GM21528 (cell line): Measurements from ENCODE around the gene PTPRE.
"Not testable (repeated sequence)": the region's sequence is repeated elsewhere in the genome, so short reads cannot be mapped to it uniquely, and the experiment has no call there.

Experiments used
- ATAC-seq: cut with Tn5 transposase; IDR thresholded peaks from one replicate; pipeline ENCODE4 v1.9.1; 2021; ENCODE audit warnings: mild to moderate bottlenecking, moderate library complexity; ENCODE audit not compliant: unreplicated experiment, low FRiP score

The PTPRE gene

GRCh38 chr10:128084364-128084763 lies 177.5 kb downstream of the PTPRE start:
- no peak for ATAC-seq

GRCh38 chr10:128084991-128085390 lies 178.1 kb downstream of the PTPRE start:
- ATAC-seq: no peak

GRCh38 chr10:128086003-128086863 lies 179.3 kb downstream of the PTPRE start:
- ATAC-seq: no peak

GRCh38 chr10:128087146-128087883 lies 180.4 kb downstream of the PTPRE start:
- ATAC-seq: no peak

- ATAC-seq: no peak
Observed at GRCh38 chr10:128087884-128088709, 181.2 kb downstream of the PTPRE start.

GRCh38 chr10:128091636-128092210 lies 184.8 kb downstream of the PTPRE start:
- ATAC-seq: no peak

- no peak for ATAC-seq
Observed at GRCh38 chr10:128092454-128092853, 185.6 kb downstream of the PTPRE start.

GRCh38 chr10:128094596-128094995 lies 187.7 kb downstream of the PTPRE start:
- ATAC-seq: not testable (repeated sequence)

- no peak for ATAC-seq
Observed at GRCh38 chr10:128095027-128095752, 188.3 kb downstream of the PTPRE start.

GRCh38 chr10:128095753-128096469 lies 189.0 kb downstream of the PTPRE start:
- no peak for ATAC-seq

- ATAC-seq: no peak
Observed at GRCh38 chr10:128096486-128097199, 189.7 kb downstream of the PTPRE start.

GRCh38 chr10:128097783-128098182 lies 190.9 kb downstream of the PTPRE start:
- no peak for ATAC-seq

- ATAC-seq: no peak
Observed at GRCh38 chr10:128098631-128099030, 191.7 kb downstream of the PTPRE start.

GRCh38 chr10:128099901-128100300 lies 193.0 kb downstream of the PTPRE start:
- ATAC-seq: no peak

- no peak for ATAC-seq
Observed at GRCh38 chr10:128101901-128102300, 195.0 kb downstream of the PTPRE start.

- no peak for ATAC-seq
Observed at GRCh38 chr10:128102480-128103228, 195.8 kb downstream of the PTPRE start.

GRCh38 chr10:128103229-128103714 lies 196.4 kb downstream of the PTPRE start:
- ATAC-seq: no peak

GRCh38 chr10:128105383-128105782 lies 198.5 kb downstream of the PTPRE start:
- no peak for ATAC-seq
